ENCODE data around the gene BOLA3. TPM values are rescaled to one million over a fixed set of nuclear protein-coding genes. Genes with fewer than 3 reads are reported as not detected.

Gene BOLA3
- 27.4 to 46.4 TPM (median 27.8 TPM) in 3 replicates for total RNA-seq
- long read RNA-seq, transcript BOLA3-201 (3 exons, 444 nt) = minor isoform, 20 of 53 reads
- long read RNA-seq, transcript BOLA3-202 (4 exons, 639 nt) = major isoform, 32 of 53 reads
- long read RNA-seq, partial matches to known transcripts = 0 of 53 reads
- long read RNA-seq, other reads (novel, unspliced or antisense) = 0 of 53 reads

DNA sequence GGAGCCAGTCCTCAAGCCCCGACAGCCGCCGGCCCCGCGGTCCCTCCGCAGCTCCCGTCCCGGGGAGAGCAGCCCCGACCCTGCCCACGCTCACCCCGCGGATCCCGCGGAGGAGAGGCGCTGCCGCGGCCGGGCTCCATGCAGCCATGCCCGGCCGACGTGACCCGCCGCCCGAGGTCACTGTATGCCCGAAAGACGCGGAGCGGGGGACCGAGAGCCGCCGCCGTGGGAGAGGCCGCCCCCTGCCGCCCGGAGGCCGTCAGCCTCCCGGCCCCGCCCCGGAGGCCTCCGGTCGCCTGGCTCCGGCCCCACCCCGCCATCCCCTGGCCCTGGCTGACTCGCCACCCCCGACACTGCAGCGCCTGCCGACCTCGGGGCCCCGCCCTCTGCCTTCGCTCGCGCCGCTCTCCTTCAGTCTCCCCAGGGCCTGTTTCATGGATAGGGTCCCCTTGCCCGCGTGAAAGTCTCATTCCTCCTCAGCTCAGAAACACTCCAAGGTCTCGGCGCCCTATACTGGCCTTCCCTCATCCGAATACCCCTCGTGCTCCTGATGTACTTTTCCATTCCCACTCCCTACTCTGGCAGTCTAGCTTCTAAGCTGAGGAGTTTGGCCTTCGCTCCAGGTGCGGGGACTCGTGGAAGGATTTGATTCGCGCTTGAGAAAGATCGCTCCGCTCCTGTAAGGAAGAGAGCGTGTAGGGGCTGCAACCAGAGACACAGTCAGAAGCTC is at the start of gene BOLA3:
TSS of gene BOLA3 (minus strand) at position 186 of the 730 bp plus-strand sequence. CDS start at position 148, 38 bp downstream.
- no peaks in the 10 kb centered on the region for H3K36me3 Mint-ChIP-seq (ENCODE audit: low read depth)
- DNase-seq (ENCODE audit: low spot score) = peak; percentile 92
- no peak within 1 kb of the TSS for H3K4me3 Mint-ChIP-seq (ENCODE audit: unreplicated experiment)
- H3K27me3 Mint-ChIP-seq (ENCODE audit: low read depth) = no peaks in the 10 kb centered on the region
- no peaks in the 10 kb centered on the region for H3K9me3 Mint-ChIP-seq (ENCODE audit: low read depth)
- H3K27ac Mint-ChIP-seq (ENCODE audit: unreplicated experiment) = no peak within 1 kb of the TSS
- H3K4me1 Mint-ChIP-seq (ENCODE audit: low read depth) = no peaks in the 10 kb centered on the region
- TF ChIP-seq CTCF (IDR thresholded peaks at IDR 0.05) = peak; percentile 98

GRCh38 chr2:74197049-74197448 is 49.3 kb upstream of the BOLA3 start:
- TF ChIP-seq CTCF (IDR thresholded peaks at IDR 0.05) = no peak
- Mint-ChIP-seq H3K27ac (ENCODE audit: unreplicated experiment) (no peak overlapping the region), H3K36me3 (ENCODE audit: low read depth) (peaks cover 8% of the 10 kb centered on the region)

DNA sequence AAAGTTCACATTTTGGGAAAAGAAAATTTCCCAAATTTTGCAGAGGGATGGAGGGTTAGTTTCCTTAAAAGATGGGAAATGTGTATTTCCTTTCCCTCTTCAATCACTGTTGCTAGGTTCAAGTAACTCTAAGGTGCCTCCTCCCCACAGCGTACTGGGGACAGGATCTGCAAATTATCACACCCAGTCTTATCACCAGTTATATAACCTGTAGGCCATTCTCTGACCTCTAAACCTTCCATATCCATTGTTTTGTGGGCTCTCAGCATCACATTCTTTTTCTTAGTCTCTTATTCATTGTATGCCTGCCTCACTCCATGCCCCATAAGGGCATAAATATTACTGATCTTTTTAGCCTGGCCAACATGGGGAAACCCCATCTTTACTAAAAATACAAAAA is 47.1 kb upstream of the BOLA3 start:
- peaks cover 10% of the 10 kb centered on the region for H3K4me1 Mint-ChIP-seq (ENCODE audit: low read depth)
- peaks cover 7% of the 10 kb centered on the region for H3K36me3 Mint-ChIP-seq (ENCODE audit: low read depth)
- peaks cover 12% of the 10 kb centered on the region for H3K27me3 Mint-ChIP-seq (ENCODE audit: low read depth)
- no peaks in the 10 kb centered on the region for H3K9me3 Mint-ChIP-seq (ENCODE audit: low read depth)
- no peak for DNase-seq (ENCODE audit: low spot score)
- no peak overlapping the region for H3K4me3 Mint-ChIP-seq (ENCODE audit: unreplicated experiment)
- TF ChIP-seq CTCF (IDR thresholded peaks at IDR 0.05) = no peak
- no peak overlapping the region for H3K27ac Mint-ChIP-seq (ENCODE audit: unreplicated experiment)

More at GRCh38 chr2:74197049-74197448, 49.3 kb upstream of the BOLA3 start:
- Mint-ChIP-seq H3K27me3 (ENCODE audit: low read depth) (peaks cover 4% of the 10 kb centered on the region), H3K4me3 (ENCODE audit: unreplicated experiment) (no peak overlapping the region), H3K4me1 (ENCODE audit: low read depth) (peaks cover 31% of the 10 kb centered on the region), H3K9me3 (ENCODE audit: low read depth) (no peaks in the 10 kb centered on the region)
- no peak for DNase-seq (ENCODE audit: low spot score)

DNA sequence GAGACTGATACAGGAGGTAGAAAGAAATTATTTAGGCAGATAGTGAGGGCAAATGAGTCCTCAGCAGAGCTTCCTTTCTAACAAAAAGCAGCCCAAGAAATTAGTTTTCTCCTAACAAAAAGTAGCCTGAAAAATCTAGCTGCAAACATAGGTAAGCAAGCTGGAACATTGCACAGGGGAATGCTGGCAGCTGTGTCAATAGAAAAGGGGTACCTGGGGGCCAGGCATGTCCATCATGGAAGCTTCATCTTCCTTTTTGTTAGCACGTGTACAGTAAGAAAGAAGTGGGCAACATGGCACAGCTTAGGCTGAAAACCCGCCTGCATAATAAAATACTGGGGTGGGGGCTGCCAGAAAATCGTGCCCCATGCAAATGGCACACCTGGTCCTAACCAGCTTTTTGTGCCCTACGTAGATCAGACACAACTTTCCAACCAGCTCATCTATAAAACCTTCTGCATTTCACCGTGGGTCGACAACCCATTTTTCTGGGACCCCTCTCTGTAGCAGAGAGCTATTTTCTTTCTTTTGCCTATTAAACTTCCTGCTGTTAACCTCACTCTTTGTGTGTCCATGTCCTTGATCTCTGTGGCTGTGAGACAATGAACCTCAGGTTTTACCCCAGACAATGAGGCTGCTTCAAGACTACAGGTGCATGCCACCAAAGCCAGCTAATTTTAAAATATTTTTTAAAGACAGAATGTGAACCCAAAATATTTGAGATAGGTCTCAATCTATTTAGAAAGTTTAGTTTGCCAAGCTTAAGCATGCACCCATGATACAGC is 44.1 kb upstream of the BOLA3 start:
- H3K27ac Mint-ChIP-seq (ENCODE audit: unreplicated experiment) = no peak overlapping the region
- H3K4me3 Mint-ChIP-seq (ENCODE audit: unreplicated experiment) = no peak overlapping the region
- no peaks in the 10 kb centered on the region for H3K36me3 Mint-ChIP-seq (ENCODE audit: low read depth)
- TF ChIP-seq CTCF (IDR thresholded peaks at IDR 0.05) = no peak
- DNase-seq (ENCODE audit: low spot score) = no peak
- no peaks in the 10 kb centered on the region for H3K9me3 Mint-ChIP-seq (ENCODE audit: low read depth)
- H3K27me3 Mint-ChIP-seq (ENCODE audit: low read depth) = peaks cover 12% of the 10 kb centered on the region
- peaks cover 3% of the 10 kb centered on the region for H3K4me1 Mint-ChIP-seq (ENCODE audit: low read depth)

GRCh38 chr2:74188696-74189095 is 41.0 kb upstream of the BOLA3 start:
- TF ChIP-seq CTCF (IDR thresholded peaks at IDR 0.05) = no peak
- Mint-ChIP-seq H3K4me3 (ENCODE audit: unreplicated experiment) (no peak overlapping the region), H3K4me1 (ENCODE audit: low read depth) (peaks cover 3% of the 10 kb centered on the region), H3K36me3 (ENCODE audit: low read depth) (no peaks in the 10 kb centered on the region), H3K27me3 (ENCODE audit: low read depth) (peaks cover 14% of the 10 kb centered on the region), H3K27ac (ENCODE audit: unreplicated experiment) (no peak overlapping the region), H3K9me3 (ENCODE audit: low read depth) (no peaks in the 10 kb centered on the region)
- DNase-seq (ENCODE audit: low spot score) = no peak
